Liver (tissue), 9 donors: Measurements from ENCODE around the gene CFAP157. TPM values are rescaled to one million over a fixed set of nuclear protein-coding genes. Genes with fewer than 3 reads are reported as not detected.

Source experiments
- DNase-seq: peaks from one replicate; pipeline ENCODE4 v3.0.0-alpha.2; 2017; ENCODE audit warnings: low spot score
- H3K27ac ChIP-seq, 2 donors: one replicate each; pipeline ENCODE4 v1.7.0; 2013; ENCODE audit warnings: inconsistent platforms in 2 of 2, low read length in 2 of 2, control low read depth in 1 of 2, low read depth in 1 of 2, mild to moderate bottlenecking in 1 of 2
- H3K27me3 ChIP-seq, 4 donors: one replicate each; pipeline versions ENCODE4 v1.6.1 to v1.7.0; 2013; ENCODE audit warnings: low read length in 3 of 4, inconsistent platforms in 1 of 4, mild to moderate bottlenecking in 1 of 4, moderate library complexity in 1 of 4; ENCODE audit not compliant: control insufficient read depth in 4 of 4, insufficient read depth in 4 of 4
- H3K36me3 ChIP-seq, 4 donors: one replicate each; pipeline versions ENCODE4 v1.6.1 to v1.7.0; 2013; ENCODE audit warnings: low read length in 3 of 4, mild to moderate bottlenecking in 3 of 4, low read depth in 1 of 4, moderate library complexity in 1 of 4; ENCODE audit not compliant: control insufficient read depth in 4 of 4, insufficient read depth in 3 of 4
- H3K4me1 ChIP-seq, 4 donors: one replicate each; pipeline versions ENCODE4 v1.6.1 to v1.7.0; 2013; ENCODE audit warnings: low read length in 3 of 4, mild to moderate bottlenecking in 3 of 4, moderate library complexity in 1 of 4; ENCODE audit not compliant: control insufficient read depth in 4 of 4, insufficient read depth in 4 of 4
- H3K4me3 ChIP-seq, 3 donors: one replicate each; pipeline versions ENCODE4 v1.6.1 to v1.7.0; 2013; ENCODE audit warnings: low read length in 3 of 3, control low read depth in 1 of 3, low read depth in 1 of 3, mild to moderate bottlenecking in 1 of 3
- H3K9ac ChIP-seq, 2 donors: one replicate each; pipeline ENCODE4 v1.7.0; 2013; ENCODE audit warnings: low read length in 2 of 2, mild to moderate bottlenecking in 2 of 2, moderate library complexity in 2 of 2, control low read depth in 1 of 2, low read depth in 1 of 2
- H3K9me3 ChIP-seq, 4 donors: one replicate each; pipeline versions ENCODE4 v1.6.1 to v1.7.0; 2013; ENCODE audit warnings: low read length in 3 of 4; ENCODE audit not compliant: control insufficient read depth in 4 of 4
- EGR1 ChIP-seq, 2 donors: IDR thresholded peaks; 2 replicates each; pipeline ENCODE4 v1.6.1; 2016 to 2018; ENCODE audit warnings: antibody characterized with exemption in 2 of 2, low read depth in 2 of 2
- FOXA1 ChIP-seq: IDR thresholded peaks from 2 replicates; pipeline ENCODE4 v1.6.1; 2016; ENCODE audit warnings: antibody characterized with exemption
- FOXA2 ChIP-seq: IDR thresholded peaks from 2 replicates; pipeline ENCODE4 v1.6.1; 2016; ENCODE audit warnings: antibody characterized with exemption
- GABPA ChIP-seq, 2 donors: IDR thresholded peaks in 1 of 2; conservative IDR thresholded peaks in 1 of 2; 2 replicates each; pipeline ENCODE4 v1.6.1; 2016; ENCODE audit warnings: antibody characterized with exemption in 2 of 2, mild to moderate bottlenecking in 1 of 2, moderate library complexity in 1 of 2
- HNF4G ChIP-seq: IDR thresholded peaks from 2 replicates; pipeline ENCODE4 v1.6.1; 2016; ENCODE audit warnings: antibody characterized with exemption
- JUND ChIP-seq, 2 donors: IDR thresholded peaks; 2 replicates each; pipeline ENCODE4 v1.6.1; 2016; ENCODE audit warnings: antibody characterized with exemption in 2 of 2
- NR2F2 ChIP-seq: IDR thresholded peaks from 2 replicates; pipeline ENCODE4 v1.6.1; 2016; ENCODE audit warnings: antibody characterized with exemption
- RAD21 ChIP-seq, 2 donors: IDR thresholded peaks; 2 replicates each; pipeline ENCODE4 v1.6.1; 2016; ENCODE audit warnings: antibody characterized with exemption in 2 of 2, mild to moderate bottlenecking in 2 of 2
- RXRA ChIP-seq, 2 donors: IDR thresholded peaks; 2 replicates each; pipeline ENCODE4 v1.6.1; 2017 to 2018; ENCODE audit warnings: antibody characterized with exemption in 2 of 2, mild to moderate bottlenecking in 1 of 2
- SP1 ChIP-seq: IDR thresholded peaks from 2 replicates; pipeline ENCODE4 v1.6.1; 2018; ENCODE audit warnings: antibody characterized with exemption, mild to moderate bottlenecking
- TAF1 ChIP-seq: conservative IDR thresholded peaks from 2 replicates; pipeline ENCODE4 v1.6.1; 2016; ENCODE audit warnings: antibody characterized with exemption, mild to moderate bottlenecking
- WGBS: extraction: QIAGEN DNeasy Blood & Tissue Kit; methylation state at CpG from one replicate; pipeline ENCODE4 v1.1.7; 2013; 5-methylcytosine and 5-hydroxymethylcytosine counted together
- polyA plus RNA-seq, 2 donors: library from polyadenylated mRNA; stranded (reverse) in 1 of 2; unstranded in 1 of 2; fragments of 200-250 nt in 1 of 2; fragments of >200 nt in 1 of 2; fragmentation: Nextera tagmentation in 1 of 2; extraction: Ambion mirVana in 1 of 2; gene quantifications; one replicate each; pipeline versions ENCODE4 v1.2.1 to v1.2.3, GENCODE V29; 2013 to 2015
- total RNA-seq, 2 donors: library from RNA; depleted of rRNA; stranded (reverse); fragments of >200 nt; gene quantifications; one replicate each; pipeline ENCODE4 v1.2.3, GENCODE V29; 2014
- TF ChIP-seq, protein P1 (sequence below): IDR thresholded peaks from 2 replicates; pipeline ENCODE4 v1.6.1; 2016; ENCODE audit warnings: antibody characterized with exemption
- TF ChIP-seq, protein P2 (sequence below): IDR thresholded peaks from 2 replicates; pipeline ENCODE4 v1.6.1; 2016; ENCODE audit warnings: antibody characterized with exemption, mild to moderate bottlenecking
- TF ChIP-seq, protein P3 (sequence below): IDR thresholded peaks from 2 replicates; pipeline ENCODE4 v1.6.1; 2016; ENCODE audit warnings: antibody characterized with exemption
- donor health status: healthy.
- donor health status: healthy.
- donor health status: healthy.
- donor health status: healthy.
- donor health status: healthy.

The CFAP157 gene
- total and polyA plus RNA-seq, 4 donors, result 0.07 to 0.22 TPM; not detected in 2

DNA sequence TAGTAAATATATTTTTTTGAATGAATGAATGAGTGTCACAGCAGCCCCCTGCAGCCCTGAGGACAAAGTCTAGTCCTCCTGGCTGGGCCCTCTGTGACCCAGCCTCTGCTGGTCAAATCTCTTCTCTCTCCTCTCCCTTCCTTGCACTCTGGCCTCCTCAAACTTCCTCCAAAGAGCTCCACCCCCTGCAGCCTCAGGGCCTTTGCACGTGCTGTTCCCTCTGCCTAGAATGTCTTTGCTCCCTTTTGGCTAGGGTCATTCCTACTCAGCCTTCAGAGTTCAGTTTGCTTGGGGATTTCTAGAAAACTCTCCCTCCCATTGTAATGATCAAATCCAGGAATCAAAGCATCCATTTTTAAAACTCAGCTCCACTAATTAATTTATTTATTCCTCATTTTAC is 58.6 kb downstream of the CFAP157 start:
- no peak for DNase-seq
- H3K36me3 ChIP-seq, result no peaks in the 10 kb centered on the region
- no peaks in the 10 kb centered on the region for H3K27me3 ChIP-seq
- 82% methylated on average over 1 of the region's 1 CpG for WGBS
- H3K27ac ChIP-seq, result no peak overlapping the region
- TF ChIP-seq, protein P1, sequence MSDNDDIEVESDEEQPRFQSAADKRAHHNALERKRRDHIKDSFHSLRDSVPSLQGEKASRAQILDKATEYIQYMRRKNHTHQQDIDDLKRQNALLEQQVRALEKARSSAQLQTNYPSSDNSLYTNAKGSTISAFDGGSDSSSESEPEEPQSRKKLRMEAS, result no peak
- TF ChIP-seq EGR1 (IDR thresholded peaks at IDR 0.05; ENCODE audit: low read depth in 2 of 2), result no peak
- TF ChIP-seq NR2F2, result no peak
- TF ChIP-seq GABPA (IDR thresholded peaks at IDR 0.05 in 1 of 2, conservative IDR thresholded peaks at IDR 0.05 in 1 of 2), result no peak
- TF ChIP-seq FOXA2, result no peak
- TF ChIP-seq, protein P2, sequence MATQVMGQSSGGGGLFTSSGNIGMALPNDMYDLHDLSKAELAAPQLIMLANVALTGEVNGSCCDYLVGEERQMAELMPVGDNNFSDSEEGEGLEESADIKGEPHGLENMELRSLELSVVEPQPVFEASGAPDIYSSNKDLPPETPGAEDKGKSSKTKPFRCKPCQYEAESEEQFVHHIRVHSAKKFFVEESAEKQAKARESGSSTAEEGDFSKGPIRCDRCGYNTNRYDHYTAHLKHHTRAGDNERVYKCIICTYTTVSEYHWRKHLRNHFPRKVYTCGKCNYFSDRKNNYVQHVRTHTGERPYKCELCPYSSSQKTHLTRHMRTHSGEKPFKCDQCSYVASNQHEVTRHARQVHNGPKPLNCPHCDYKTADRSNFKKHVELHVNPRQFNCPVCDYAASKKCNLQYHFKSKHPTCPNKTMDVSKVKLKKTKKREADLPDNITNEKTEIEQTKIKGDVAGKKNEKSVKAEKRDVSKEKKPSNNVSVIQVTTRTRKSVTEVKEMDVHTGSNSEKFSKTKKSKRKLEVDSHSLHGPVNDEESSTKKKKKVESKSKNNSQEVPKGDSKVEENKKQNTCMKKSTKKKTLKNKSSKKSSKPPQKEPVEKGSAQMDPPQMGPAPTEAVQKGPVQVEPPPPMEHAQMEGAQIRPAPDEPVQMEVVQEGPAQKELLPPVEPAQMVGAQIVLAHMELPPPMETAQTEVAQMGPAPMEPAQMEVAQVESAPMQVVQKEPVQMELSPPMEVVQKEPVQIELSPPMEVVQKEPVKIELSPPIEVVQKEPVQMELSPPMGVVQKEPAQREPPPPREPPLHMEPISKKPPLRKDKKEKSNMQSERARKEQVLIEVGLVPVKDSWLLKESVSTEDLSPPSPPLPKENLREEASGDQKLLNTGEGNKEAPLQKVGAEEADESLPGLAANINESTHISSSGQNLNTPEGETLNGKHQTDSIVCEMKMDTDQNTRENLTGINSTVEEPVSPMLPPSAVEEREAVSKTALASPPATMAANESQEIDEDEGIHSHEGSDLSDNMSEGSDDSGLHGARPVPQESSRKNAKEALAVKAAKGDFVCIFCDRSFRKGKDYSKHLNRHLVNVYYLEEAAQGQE, result no peak
- no peak for TF ChIP-seq SP1
- TF ChIP-seq RAD21 (IDR thresholded peaks at IDR 0.05), result no peak
- TF ChIP-seq JUND (IDR thresholded peaks at IDR 0.05), result no peak
- no peak for TF ChIP-seq TAF1
- no peak for TF ChIP-seq HNF4G
- TF ChIP-seq FOXA1, result no peak
- TF ChIP-seq RXRA (IDR thresholded peaks at IDR 0.05), result no peak
- TF ChIP-seq, protein P3, sequence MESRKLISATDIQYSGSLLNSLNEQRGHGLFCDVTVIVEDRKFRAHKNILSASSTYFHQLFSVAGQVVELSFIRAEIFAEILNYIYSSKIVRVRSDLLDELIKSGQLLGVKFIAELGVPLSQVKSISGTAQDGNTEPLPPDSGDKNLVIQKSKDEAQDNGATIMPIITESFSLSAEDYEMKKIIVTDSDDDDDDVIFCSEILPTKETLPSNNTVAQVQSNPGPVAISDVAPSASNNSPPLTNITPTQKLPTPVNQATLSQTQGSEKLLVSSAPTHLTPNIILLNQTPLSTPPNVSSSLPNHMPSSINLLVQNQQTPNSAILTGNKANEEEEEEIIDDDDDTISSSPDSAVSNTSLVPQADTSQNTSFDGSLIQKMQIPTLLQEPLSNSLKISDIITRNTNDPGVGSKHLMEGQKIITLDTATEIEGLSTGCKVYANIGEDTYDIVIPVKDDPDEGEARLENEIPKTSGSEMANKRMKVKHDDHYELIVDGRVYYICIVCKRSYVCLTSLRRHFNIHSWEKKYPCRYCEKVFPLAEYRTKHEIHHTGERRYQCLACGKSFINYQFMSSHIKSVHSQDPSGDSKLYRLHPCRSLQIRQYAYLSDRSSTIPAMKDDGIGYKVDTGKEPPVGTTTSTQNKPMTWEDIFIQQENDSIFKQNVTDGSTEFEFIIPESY, result no peak
- H3K4me1 ChIP-seq, result peaks cover 0 to 7% (median 3%) of the 10 kb centered on the region in 4 donors
- H3K4me3 ChIP-seq, result no peak overlapping the region
- H3K9me3 ChIP-seq, result no peaks in the 10 kb centered on the region
- H3K9ac ChIP-seq, result no peak overlapping the region

Other genes with a start within 250 kb of the CFAP157 start
- 1 to 10 TPM; 1.7 to 4.6 TPM for gene STXBP1, start 94.7 kb upstream of the CFAP157 start, total RNA-seq
- 1 to 10 TPM; 2.2 to 2.3 TPM for gene STXBP1, start 94.7 kb upstream of the CFAP157 start, polyA plus RNA-seq
- gene PTRH1, start 8.7 kb downstream of the CFAP157 start, total RNA-seq, result 1 to 10 TPM; 6.7 to 7.8 TPM
- 10 to 100 TPM; 11.5 to 21.6 TPM for gene PTRH1, start 8.7 kb downstream of the CFAP157 start, polyA plus RNA-seq
- gene TTC16, start 9.1 kb downstream of the CFAP157 start, total RNA-seq, result under 1 TPM in 1 of 2 donors, not detected in 1; 0.08 TPM
- under 1 TPM in 1 of 2 donors, not detected in 1; 0.02 TPM for gene TTC16, start 9.1 kb downstream of the CFAP157 start, polyA plus RNA-seq
- gene TOR2A, start 28.3 kb downstream of the CFAP157 start, total RNA-seq, result 10 to 100 TPM in 1 of 2 donors, 1 to 10 TPM in 1; 5.1 to 10.8 TPM
- gene TOR2A, start 28.3 kb downstream of the CFAP157 start, polyA plus RNA-seq, result 10 to 100 TPM; 12.9 to 14.6 TPM
- gene SH2D3C, start 71.7 kb downstream of the CFAP157 start, total RNA-seq, result 1 to 10 TPM; 4.8 to 5.1 TPM
- 1 to 10 TPM; 2.2 to 3.1 TPM for gene SH2D3C, start 71.7 kb downstream of the CFAP157 start, polyA plus RNA-seq
- 10 to 100 TPM; 31.8 to 41.2 TPM for gene CDK9, start 79.0 kb downstream of the CFAP157 start, total RNA-seq
- 10 to 100 TPM; 32.4 to 41.4 TPM for gene CDK9, start 79.0 kb downstream of the CFAP157 start, polyA plus RNA-seq
- 10 to 100 TPM; 20.4 to 48.1 TPM for gene FPGS, start 95.9 kb downstream of the CFAP157 start, total RNA-seq
- gene FPGS, start 95.9 kb downstream of the CFAP157 start, polyA plus RNA-seq, result 10 to 100 TPM; 37.3 to 61.1 TPM
- gene ENG, start 147.7 kb downstream of the CFAP157 start, total RNA-seq, result 10 to 100 TPM; 12.8 to 23.5 TPM
- gene ENG, start 147.7 kb downstream of the CFAP157 start, polyA plus RNA-seq, result 10 to 100 TPM; 25.0 to 91.3 TPM
- 10 to 100 TPM; 10.6 to 18.7 TPM for gene AK1, start 170.7 kb downstream of the CFAP157 start, total RNA-seq
- gene AK1, start 170.7 kb downstream of the CFAP157 start, polyA plus RNA-seq, result 10 to 100 TPM; 40.4 to 78.3 TPM
- 10 to 100 TPM; 26.9 to 37.7 TPM for gene ST6GALNAC6, start 192.6 kb downstream of the CFAP157 start, total RNA-seq
- gene ST6GALNAC6, start 192.6 kb downstream of the CFAP157 start, polyA plus RNA-seq, result 10 to 100 TPM; 22.5 to 40.4 TPM
- gene ST6GALNAC4, start 210.1 kb downstream of the CFAP157 start, total RNA-seq, result 10 to 100 TPM in 1 of 2 donors, 1 to 10 TPM in 1; 4.5 to 83.7 TPM
- 10 to 100 TPM in 1 of 2 donors, 1 to 10 TPM in 1; 2.5 to 10.6 TPM for gene ST6GALNAC4, start 210.1 kb downstream of the CFAP157 start, polyA plus RNA-seq
- 1 to 10 TPM in 1 of 2 donors, under 1 TPM in 1; 0.59 to 1.5 TPM for gene PIP5KL1, start 223.8 kb downstream of the CFAP157 start, total RNA-seq
- gene PIP5KL1, start 223.8 kb downstream of the CFAP157 start, polyA plus RNA-seq, result under 1 TPM; 0.06 to 0.40 TPM
- 10 to 100 TPM in 1 of 2 donors, 1 to 10 TPM in 1; 9.3 to 22.0 TPM for gene DPM2, start 230.9 kb downstream of the CFAP157 start, total RNA-seq
- gene DPM2, start 230.9 kb downstream of the CFAP157 start, polyA plus RNA-seq, result 10 to 100 TPM; 22.0 to 25.0 TPM